Raji (cell line): ENCODE data around the gene FXYD6.

Experiments used
- POLR2A ChIP-seq: IDR thresholded peaks from 2 replicates; pipeline ENCODE4 v1.6.1; 2011; ENCODE audit warnings: low read depth, low read length, control low read depth; ENCODE audit not compliant: insufficient read depth

The FXYD6 gene

GRCh38 chr11:117878939-117879475 is 2.5 kb upstream of the FXYD6 start:
- no peak for TF ChIP-seq POLR2A

GRCh38 chr11:117878314-117878938 is 2.0 kb upstream of the FXYD6 start:
- no peak for TF ChIP-seq POLR2A

- TF ChIP-seq POLR2A: no peak
Measured at GRCh38 chr11:117877120-117877784, 794 bp upstream of the FXYD6 start.

GRCh38 chr11:117876059-117876340 is 458 bp downstream of the FXYD6 start:
- TF ChIP-seq POLR2A: no peak

- no peak for TF ChIP-seq POLR2A
Measured at GRCh38 chr11:117875382-117876058, 938 bp downstream of the FXYD6 start.

- TF ChIP-seq POLR2A: no peak
Measured at GRCh38 chr11:117874910-117875381, 1.5 kb downstream of the FXYD6 start.

GRCh38 chr11:117874253-117874909 is 2.1 kb downstream of the FXYD6 start:
- no peak for TF ChIP-seq POLR2A

GRCh38 chr11:117873828-117874125 is 2.7 kb downstream of the FXYD6 start:
- no peak for TF ChIP-seq POLR2A

- TF ChIP-seq POLR2A: no peak
Measured at GRCh38 chr11:117872975-117873827, 3.3 kb downstream of the FXYD6 start.

- TF ChIP-seq POLR2A: no peak
Measured at GRCh38 chr11:117872420-117872961, 4.0 kb downstream of the FXYD6 start.

- no peak for TF ChIP-seq POLR2A
Measured at GRCh38 chr11:117871784-117872183, 4.7 kb downstream of the FXYD6 start.

- no peak for TF ChIP-seq POLR2A
Measured at GRCh38 chr11:117871160-117871559, 5.3 kb downstream of the FXYD6 start.

- TF ChIP-seq POLR2A: no peak
Measured at GRCh38 chr11:117870103-117870952, 6.1 kb downstream of the FXYD6 start.

GRCh38 chr11:117869604-117870003 is 6.9 kb downstream of the FXYD6 start:
- TF ChIP-seq POLR2A: no peak
